ENCODE results near the gene CDH4. TPM values are rescaled to one million over a fixed set of nuclear protein-coding genes. Genes with fewer than 3 reads are reported as not detected.

Gene CDH4
- total and polyA plus RNA-seq, 2 of the 4 experiments (the other 2 are of a cell fraction): 1.6 to 3.5 TPM

DNA sequence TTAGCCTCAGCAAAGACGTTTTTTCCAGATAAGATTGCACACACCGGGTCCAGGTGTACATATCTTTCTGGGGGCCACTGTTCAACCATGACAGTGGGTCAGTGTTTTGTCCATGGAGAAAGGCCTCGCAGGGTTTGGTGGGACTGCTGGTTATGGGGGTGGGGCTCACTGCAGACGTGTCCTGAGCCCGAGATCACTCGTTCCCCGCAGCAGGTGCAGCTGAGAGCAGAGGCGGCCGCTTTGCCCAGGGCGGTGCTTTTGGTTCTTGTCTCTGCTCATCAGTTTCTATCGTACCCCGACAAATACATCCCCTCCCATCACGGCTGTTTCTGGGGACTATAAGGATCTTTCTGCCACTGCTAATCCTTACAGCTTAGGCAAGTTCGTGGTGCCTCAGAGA is 166.9 kb downstream of the CDH4 start:
- ChIA-PET CTCF (no interaction called here), POLR2A (ENCODE audit: unreplicated experiment) (no interaction called here)
- H3K79me1 ChIP-seq (ENCODE audit: low read depth in 1 of 2, low read length in 2 of 2): no peaks in the 10 kb centered on the region
- no CpG with 5 or more reads among the region's 14 CpGs for WGBS, 2 experiments (ENCODE audit: extremely low coverage in 2 of 2, insufficient read length in 1 of 2)
- BruUV-seq (replicated peaks): no TSS peak
- H3K27me3 ChIP-seq (ENCODE audit: control insufficient read depth, insufficient read depth, low read length): no peaks in the 10 kb centered on the region
- dilution Hi-C loops (cut with HindIII; ENCODE audit: low sequenced_read_pairs, unreplicated experiment): no loop called here
- H3K14ac ChIP-seq (replicated peaks; ENCODE audit: low read depth, low read length): no peak overlapping the region
- no peak overlapping the region for H2BK15ac ChIP-seq (ENCODE audit: low read depth, low read length)
- no peak overlapping the region for H2AK5ac ChIP-seq (ENCODE audit: low read depth, low read length)
- TF ChIP-seq POLR2A (IDR thresholded peaks at IDR 0.05; ENCODE audit: low read depth, low read length) (no peak), RCOR1 (IDR thresholded peaks at IDR 0.05; ENCODE audit: insufficient replicate concordance, low read length) (no peak), MAZ (IDR thresholded peaks at IDR 0.05; ENCODE audit: borderline replicate concordance, low read depth, low read length) (no peak), RAD21 (IDR thresholded peaks at IDR 0.05; ENCODE audit: low read length) (no peak), CHD1 (IDR thresholded peaks at IDR 0.05; ENCODE audit: low read depth, low read length) (no peak), SMC3 (IDR thresholded peaks at IDR 0.05; ENCODE audit: low read depth, low read length) (no peak), CEBPB (IDR thresholded peaks at IDR 0.05; ENCODE audit: low read depth, low read length) (no peak), ELK1 (IDR thresholded peaks at IDR 0.05; ENCODE audit: borderline replicate concordance, low read depth, low read length) (no peak), CTCF (conservative IDR thresholded peaks at IDR 0.05; ENCODE audit: low read depth, low read length) (no peak), MXI1 (IDR thresholded peaks at IDR 0.05; ENCODE audit: borderline replicate concordance, low read depth, low read length) (no peak), MAFK (IDR thresholded peaks at IDR 0.05; ENCODE audit: low read depth, low read length) (no peak), BHLHE40 (IDR thresholded peaks at IDR 0.05; ENCODE audit: low read depth, low read length) (no peak), FOS (IDR thresholded peaks at IDR 0.05; ENCODE audit: low read depth, low read length) (no peak), NFE2L2 (IDR thresholded peaks at IDR 0.05; ENCODE audit: low read depth, low read length) (no peak), RFX5 (IDR thresholded peaks at IDR 0.05; ENCODE audit: low read depth, low read length) (no peak)
- TF ChIP-seq, protein P1, sequence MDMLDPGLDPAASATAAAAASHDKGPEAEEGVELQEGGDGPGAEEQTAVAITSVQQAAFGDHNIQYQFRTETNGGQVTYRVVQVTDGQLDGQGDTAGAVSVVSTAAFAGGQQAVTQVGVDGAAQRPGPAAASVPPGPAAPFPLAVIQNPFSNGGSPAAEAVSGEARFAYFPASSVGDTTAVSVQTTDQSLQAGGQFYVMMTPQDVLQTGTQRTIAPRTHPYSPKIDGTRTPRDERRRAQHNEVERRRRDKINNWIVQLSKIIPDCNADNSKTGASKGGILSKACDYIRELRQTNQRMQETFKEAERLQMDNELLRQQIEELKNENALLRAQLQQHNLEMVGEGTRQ (IDR thresholded peaks at IDR 0.05; ENCODE audit: low read depth, low read length): no peak
- H2BK5ac ChIP-seq (ENCODE audit: low read depth, low read length, poor library complexity, severe bottlenecking): no peak overlapping the region
- no peak overlapping the region for H2AFZ ChIP-seq (replicated peaks; ENCODE audit: low read length, poor library complexity)
- no peak overlapping the region for H3K18ac ChIP-seq (ENCODE audit: low read depth, low read length)
- no peak overlapping the region for H4K91ac ChIP-seq (ENCODE audit: insufficient read depth, low read depth, low read length)
- no peak overlapping the region for H3K4me3 ChIP-seq (ENCODE audit: insufficient read depth, low read depth, low read length)
- H3K36me3 ChIP-seq (ENCODE audit: control insufficient read depth, insufficient read depth, low read length): no peaks in the 10 kb centered on the region
- H3K56ac ChIP-seq (ENCODE audit: extremely low read depth, insufficient read depth, low read length): no peak overlapping the region
- H3K4me2 ChIP-seq (ENCODE audit: low read depth, low read length): no peak overlapping the region
- no peak overlapping the region for H2BK20ac ChIP-seq (ENCODE audit: low read depth, low read length)
- no peak overlapping the region for H3K9ac ChIP-seq (ENCODE audit: low read depth, low read length)
- H4K5ac ChIP-seq (ENCODE audit: low read depth, low read length): no peak overlapping the region
- no peak overlapping the region for H4K8ac ChIP-seq (ENCODE audit: low read depth in 2 of 2, low read length in 2 of 2)
- DNase-seq (no peak), ATAC-seq (ENCODE audit: low read depth) (no peak)
- no peak overlapping the region for H3K4ac ChIP-seq (ENCODE audit: low read depth, low read length)
- no peak overlapping the region for H2BK120ac ChIP-seq (ENCODE audit: low read depth, low read length)
- in situ Hi-C loops (cut with MboI; ENCODE audit: low sequenced_read_pairs): no loop called here
- H3K23ac ChIP-seq (ENCODE audit: low read depth, low read length): no peak overlapping the region
- H3K9me1 ChIP-seq (ENCODE audit: insufficient read depth, low read length): no peaks in the 10 kb centered on the region
- intact Hi-C loops (cut with micrococcal nuclease): no loop called here
- H3K27ac ChIP-seq (ENCODE audit: insufficient read depth, low read length): no peak overlapping the region
- H4K20me1 ChIP-seq (ENCODE audit: insufficient read depth, low read length): no peaks in the 10 kb centered on the region
- H3K9me3 ChIP-seq (ENCODE audit: control insufficient read depth, insufficient read depth, low read length): peaks cover 8% of the 10 kb centered on the region
- no peaks in the 10 kb centered on the region for H3K4me1 ChIP-seq (ENCODE audit: control insufficient read depth, insufficient read depth, low read length)
- H2AK9ac ChIP-seq (replicated peaks; ENCODE audit: low read depth, low read length, poor library complexity): no peak overlapping the region

Data from IMR-90 (cell line).